Thoracic aorta (tissue), 2 donors: ENCODE data around the gene ZNF511. TPM values are rescaled to one million over a fixed set of nuclear protein-coding genes. Genes with fewer than 3 reads are reported as not detected.

Experiments used
- ATAC-seq: fragments of 150-250 bp; one replicate; pipeline ENCODE4 v1.8.0; 2017; ENCODE audit warnings: low read depth; ENCODE audit not compliant: insufficient number of reproducible peaks, low FRiP score
- DNase-seq: peaks from one replicate; pipeline ENCODE4 v3.0.0-alpha.2; 2020; ENCODE audit warnings: low spot score
- H3K27ac ChIP-seq, 2 donors: fragments of 200-600 bp; sonication (generic); 1 replicate in 1 of 2; 2 replicates in 1 of 2; pipeline ENCODE4 v1.5.1; 2016; ENCODE audit warnings: mild to moderate bottlenecking in 2 of 2, moderate library complexity in 2 of 2
- H3K27me3 ChIP-seq: fragments of 200-600 bp; sonication (generic); replicated peaks from 2 replicates; pipeline ENCODE4 v1.6.0; 2016; ENCODE audit warnings: mild to moderate bottlenecking; ENCODE audit not compliant: insufficient read depth
- H3K36me3 ChIP-seq: fragments of 200-600 bp; sonication (generic); one replicate; pipeline ENCODE4 v1.5.1; 2016
- H3K4me1 ChIP-seq, 2 donors: fragments of 200-600 bp; sonication (generic); 1 replicate in 1 of 2; 2 replicates in 1 of 2; pipeline versions ENCODE4 v1.5.1 to v1.6.0; 2016; ENCODE audit warnings: low read depth in 2 of 2, mild to moderate bottlenecking in 1 of 2; ENCODE audit not compliant: control insufficient read depth in 1 of 2
- H3K4me3 ChIP-seq: fragments of 200-600 bp; sonication (generic); 2 replicates; pipeline ENCODE4 v1.5.1; 2016; ENCODE audit warnings: mild to moderate bottlenecking
- H3K9me3 ChIP-seq: fragments of 200-600 bp; sonication (generic); 2 replicates; pipeline ENCODE4 v1.5.1; 2016
- CTCF ChIP-seq: fragments of 200-600 bp; sonication (generic); IDR thresholded peaks from one replicate; pipeline ENCODE4 v1.5.1; 2019; ENCODE audit warnings: antibody characterized with exemption
- total RNA-seq, 2 donors: library from RNA; depleted of rRNA; stranded (reverse); fragments of >200 nt; gene quantifications; one replicate each; pipeline versions ENCODE4 v1.1.0 to v1.2.3, GENCODE V29; 2016

ZNF511 gene
- 10 to 100 TPM; 20.0 to 33.2 TPM for total RNA-seq

DNA sequence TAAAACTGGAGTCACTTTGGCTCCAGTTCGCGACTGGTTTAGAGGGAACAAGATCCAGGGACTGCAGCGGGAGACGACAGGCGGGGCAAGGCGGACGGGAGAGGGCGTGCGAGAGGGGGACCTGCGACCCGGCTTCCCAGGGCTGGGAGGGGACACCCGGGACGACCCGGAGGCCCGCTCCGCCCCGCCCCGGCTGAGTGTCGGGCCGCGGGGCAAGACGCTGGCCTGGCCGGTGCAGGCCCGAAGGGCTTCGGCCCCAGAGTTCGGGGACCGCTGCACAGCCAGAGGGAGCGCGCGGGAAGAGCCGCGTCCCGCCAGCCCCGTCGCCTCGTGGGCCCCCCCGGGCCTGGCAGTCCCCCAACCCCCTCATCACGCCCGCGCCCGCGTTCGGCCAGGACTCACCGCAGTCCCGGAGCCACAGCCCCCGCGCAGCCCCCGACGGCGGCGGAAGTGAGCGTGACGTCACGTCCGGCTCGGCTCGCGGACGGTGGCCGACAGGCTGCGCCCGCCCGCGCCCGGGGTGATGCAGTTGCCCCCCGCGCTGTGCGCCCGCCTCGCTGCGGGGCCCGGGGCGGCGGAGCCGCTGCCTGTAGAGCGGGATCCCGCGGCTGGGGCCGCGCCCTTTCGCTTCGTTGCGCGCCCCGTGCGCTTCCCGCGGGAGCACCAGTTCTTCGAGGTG, at the start of gene ZNF511, which contains the start of gene TUBGCP2:
TSS of gene ZNF511 (plus strand) at position 494 of the 679 bp plus-strand sequence. CDS start at position 524, 30 bp downstream.
TSS of gene TUBGCP2 (minus strand) at position 452 of the 679 bp plus-strand sequence. CDS start 5,931 bp downstream, outside the sequence.
- H3K27ac ChIP-seq, result peak within 1 kb of the TSS; percentile 96 to 97
- H3K4me3 ChIP-seq, result peak within 1 kb of the TSS; percentile 85
- ATAC-seq (peak; percentile 80), DNase-seq (peak; percentile 45)
- no peaks in the 10 kb centered on the region for H3K27me3 ChIP-seq
- H3K4me1 ChIP-seq, result peaks cover 7 to 30% of the 10 kb centered on the region in 2 donors
- peaks cover 19% of the 10 kb centered on the region for H3K36me3 ChIP-seq
- no peaks in the 10 kb centered on the region for H3K9me3 ChIP-seq
- TF ChIP-seq CTCF, result no peak

DNA sequence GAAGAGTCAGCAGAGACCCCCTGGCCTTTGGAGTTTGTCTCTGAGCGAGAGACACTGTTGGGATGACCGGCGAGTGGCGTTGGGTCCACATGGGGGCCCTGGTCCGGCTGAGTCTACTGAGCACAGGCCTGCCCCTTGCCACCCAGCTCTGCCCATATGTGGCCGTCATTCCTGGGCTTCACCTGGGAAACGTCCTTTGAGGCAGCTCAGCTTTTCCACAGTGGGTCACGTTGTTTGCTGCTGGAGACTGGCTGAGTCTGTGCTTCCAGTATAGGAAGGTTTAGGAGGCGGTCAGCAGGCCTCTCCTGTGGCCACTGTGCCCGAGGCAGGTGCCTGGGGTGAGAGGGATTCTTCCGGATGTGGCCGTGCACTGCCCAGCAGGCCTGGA, 49.1 kb upstream of the ZNF511 start:
- Histone ChIP-seq H3K4me3 (no peak overlapping the region), H3K36me3 (no peaks in the 10 kb centered on the region), H3K27ac (peak overlapping the region; percentile 28 to 59), H3K9me3 (no peaks in the 10 kb centered on the region), H3K27me3 (no peaks in the 10 kb centered on the region), H3K4me1 (peaks cover 22 to 41% of the 10 kb centered on the region in 2 donors)
- no peak for TF ChIP-seq CTCF
- no peak for ATAC-seq
- DNase-seq, result no peak

GRCh38 chr10:133260895-133261725, 47.6 kb upstream of the ZNF511 start:
- H3K4me3 ChIP-seq, result peak overlapping the region; percentile 95
- H3K36me3 ChIP-seq, result no peaks in the 10 kb centered on the region
- TF ChIP-seq CTCF, result no peak
- H3K27me3 ChIP-seq, result no peaks in the 10 kb centered on the region
- H3K27ac ChIP-seq, result peak overlapping the region; percentile 66 to 83
- H3K9me3 ChIP-seq, result no peaks in the 10 kb centered on the region
- ATAC-seq (no peak), DNase-seq (no peak)
- H3K4me1 ChIP-seq, result peaks cover 22 to 41% of the 10 kb centered on the region in 2 donors

GRCh38 chr10:133261726-133262325, 46.9 kb upstream of the ZNF511 start:
- TF ChIP-seq CTCF, result no peak
- Histone ChIP-seq H3K9me3 (no peaks in the 10 kb centered on the region), H3K27ac (peak overlapping the region; percentile 66 to 83), H3K4me1 (peaks cover 22 to 41% of the 10 kb centered on the region in 2 donors), H3K4me3 (peak overlapping the region; percentile 95), H3K27me3 (no peaks in the 10 kb centered on the region), H3K36me3 (no peaks in the 10 kb centered on the region)
- peak; percentile 65 for DNase-seq
- peak; percentile 43 for ATAC-seq

GRCh38 chr10:133262696-133263095, 46.0 kb upstream of the ZNF511 start:
- no peaks in the 10 kb centered on the region for H3K27me3 ChIP-seq
- DNase-seq (no peak), ATAC-seq (no peak)
- no peaks in the 10 kb centered on the region for H3K9me3 ChIP-seq
- no peak for TF ChIP-seq CTCF
- peaks cover 22 to 36% of the 10 kb centered on the region in 2 donors for H3K4me1 ChIP-seq
- no peak overlapping the region for H3K4me3 ChIP-seq
- H3K27ac ChIP-seq, result no peak overlapping the region
- H3K36me3 ChIP-seq, result no peaks in the 10 kb centered on the region
